ENCODE measurements around the gene TBK1. TPM values are rescaled to one million over a fixed set of nuclear protein-coding genes. Genes with fewer than 3 reads are reported as not detected.

Gene TBK1
- total and polyA plus RNA-seq, 9 of the 15 experiments (the other 6 are each of a cell fraction or from before 2014, with no cell fraction given) = 20.4 to 42.0 (median 27.8) TPM

- ATAC-seq (peak; percentile 25; the same call in 2 of the 3 replicates), DNase-seq (ENCODE audit: extremely low read depth in 1 of 4, low spot score in 3 of 4) (peak in 1 of 4 experiments; percentile 16), FAIRE-seq (no peak)
- ChIA-PET POLR2A (no interaction called here), CTCF (ENCODE audit: low intra/inter-chr PET ratio) (no interaction called here)
- H3K9ac ChIP-seq (ENCODE audit: insufficient read depth in 1 of 2, low read depth in 2 of 2, low read length in 2 of 2) = peak overlapping the region; percentile 18 to 45; a peak in 2 of 4 replicates
- H3K36me3 ChIP-seq (ENCODE audit: control insufficient read depth, insufficient read depth, low read length) = peaks cover 62% of the 10 kb centered on the region
- H4K20me1 ChIP-seq (replicated peaks; ENCODE audit: control insufficient read depth, insufficient read depth, low read length) = no peaks in the 10 kb centered on the region
- in situ Hi-C loops (cut with MboI) (no loop called here), intact Hi-C loops (cut with micrococcal nuclease) (no loop called here)
- H3K9me3 ChIP-seq (replicated peaks; ENCODE audit: control insufficient read depth, insufficient read depth, low read depth, low read length) = no peaks in the 10 kb centered on the region
- H2AFZ ChIP-seq (ENCODE audit: low read depth, low read length) = peak overlapping the region; percentile 42; the same call in 1 of the 2 replicates
- TF ChIP-seq COPS2 (conservative IDR thresholded peaks at IDR 0.05) (no peak), BCL6 (CRISPR knock-in tag; IDR thresholded peaks at IDR 0.05) (no peak), PHTF2 (CRISPR knock-in tag; IDR thresholded peaks at IDR 0.05) (no peak), RFX1 (IDR thresholded peaks at IDR 0.05) (peak; percentile 16; the same call in 1 of the 2 replicates), HCFC1 (IDR thresholded peaks at IDR 0.05; ENCODE audit: low read depth, low read length) (no peak), LARP7 (IDR thresholded peaks at IDR 0.05) (no peak), KLF10 (CRISPR knock-in tag; IDR thresholded peaks at IDR 0.05) (no peak), NBN (IDR thresholded peaks at IDR 0.05; ENCODE audit: low read depth) (no peak), ZNF174 (CRISPR knock-in tag; IDR thresholded peaks at IDR 0.05) (no peak), REST (IDR thresholded peaks at IDR 0.05; ENCODE audit: borderline replicate concordance) (no peak), REST (CRISPR knock-in tag; IDR thresholded peaks at IDR 0.05; ENCODE audit: low read depth) (no peak), ZNF592 (IDR thresholded peaks at IDR 0.05) (peak; percentile 53; the same call in 1 of the 2 replicates)
- BruUV-seq (replicated peaks) = no TSS peak
- H3K27ac ChIP-seq (ENCODE audit: extremely low read depth, low read depth, low read length) = peak overlapping the region; percentile 62
- 50% methylated on average over 3 of the region's 3 CpGs for WGBS (ENCODE audit: insufficient coverage, low coverage, missing lambda C conversion rate)
- H3K4me1 ChIP-seq (replicated peaks in 1 of 2; ENCODE audit: control insufficient read depth in 2 of 2, insufficient read depth in 2 of 2, low read length in 2 of 2) = peaks cover 13 to 21% of the 10 kb centered on the region in 2 experiments
- H3K27me3 ChIP-seq (ENCODE audit: control insufficient read depth in 2 of 2, insufficient read depth in 2 of 2, low read length in 2 of 2) = no peaks in the 10 kb centered on the region
- H3K79me2 ChIP-seq (ENCODE audit: control insufficient read depth, insufficient read depth, low read length) = peaks cover 64% of the 10 kb centered on the region
- no peak overlapping the region for H3K4me3 ChIP-seq
- no peaks in the 10 kb centered on the region for H3K9me1 ChIP-seq (ENCODE audit: control insufficient read depth, insufficient read depth, low read length)
- H3K4me2 ChIP-seq (ENCODE audit: insufficient read depth, low read length) = peak overlapping the region; percentile 56
Measured at GRCh38 chr12:64459394-64459891, 7.5 kb downstream of the TBK1 start.
